Stimulated activated memory B cell treated with anti-CD40 and anti-IgM and Interleukin-4, amounts not matched to agents 10 μg/mL and 1 μg/mL and 100 μg/mL, for 72 hours (primary cell): ENCODE results near the gene MIR17HG.
A peak's percentile ranks its signal among the peaks of the same experiment; 100 is the strongest.

Experiments used
- ATAC-seq: fragments of 150-1000 bp; cut with Tn5 transposase; 2 replicates; pipeline ENCODE4 v1.10.0; 2021
- H3K27ac Mint-ChIP-seq: one replicate; pipeline ENCODE4 v1.8.0; 2022; ENCODE audit warnings: mild to moderate bottlenecking, mixed read lengths
- H3K27me3 Mint-ChIP-seq: one replicate; pipeline ENCODE4 v1.8.0; 2022; ENCODE audit warnings: mixed read lengths
- H3K36me3 Mint-ChIP-seq: one replicate; pipeline ENCODE4 v1.8.0; 2022; ENCODE audit warnings: mixed read lengths
- H3K4me1 Mint-ChIP-seq: one replicate; pipeline ENCODE4 v1.8.0; 2022; ENCODE audit warnings: mixed read lengths
- H3K4me3 Mint-ChIP-seq: one replicate; pipeline ENCODE4 v1.8.0; 2022; ENCODE audit warnings: mild to moderate bottlenecking, moderate library complexity, mixed read lengths
- H3K9me3 Mint-ChIP-seq: one replicate; pipeline ENCODE4 v1.8.0; 2022; ENCODE audit warnings: mixed read lengths

MIR17HG gene

GRCh38 chr13:91372911-91373310 lies 25.4 kb downstream of the MIR17HG start:
- no peak for ATAC-seq
- H3K36me3 Mint-ChIP-seq, result no peaks in the 10 kb centered on the region
- H3K4me3 Mint-ChIP-seq, result no peak overlapping the region
- H3K9me3 Mint-ChIP-seq, result no peaks in the 10 kb centered on the region
- peaks cover 16% of the 10 kb centered on the region for H3K4me1 Mint-ChIP-seq
- no peaks in the 10 kb centered on the region for H3K27me3 Mint-ChIP-seq
- H3K27ac Mint-ChIP-seq, result no peak overlapping the region

- Mint-ChIP-seq H3K27ac (no peak overlapping the region), H3K36me3 (no peaks in the 10 kb centered on the region), H3K4me1 (peaks cover 12% of the 10 kb centered on the region), H3K4me3 (no peak overlapping the region), H3K9me3 (no peaks in the 10 kb centered on the region), H3K27me3 (no peaks in the 10 kb centered on the region)
- ATAC-seq, result peak; percentile 88
Observed at GRCh38 chr13:91375116-91375729, 27.7 kb downstream of the MIR17HG start.

- Mint-ChIP-seq H3K27ac (no peak overlapping the region), H3K4me3 (no peak overlapping the region)
Observed at GRCh38 chr13:91381371-91381770, 33.9 kb downstream of the MIR17HG start.

GRCh38 chr13:91383836-91384235 lies 36.3 kb downstream of the MIR17HG start:
- ATAC-seq, result no peak
- H3K4me1 Mint-ChIP-seq, result no peaks in the 10 kb centered on the region
- H3K27ac Mint-ChIP-seq, result no peak overlapping the region
- peaks cover 8% of the 10 kb centered on the region for H3K27me3 Mint-ChIP-seq
- no peaks in the 10 kb centered on the region for H3K9me3 Mint-ChIP-seq
- H3K36me3 Mint-ChIP-seq, result no peaks in the 10 kb centered on the region
- H3K4me3 Mint-ChIP-seq, result no peak overlapping the region

More at GRCh38 chr13:91381371-91381770, 33.9 kb downstream of the MIR17HG start:
- no peak for ATAC-seq
- Mint-ChIP-seq H3K9me3 (no peaks in the 10 kb centered on the region), H3K36me3 (no peaks in the 10 kb centered on the region), H3K4me1 (no peaks in the 10 kb centered on the region), H3K27me3 (peaks cover 6% of the 10 kb centered on the region)

- Mint-ChIP-seq H3K4me3 (no peak overlapping the region), H3K9me3 (no peaks in the 10 kb centered on the region), H3K36me3 (no peaks in the 10 kb centered on the region), H3K27ac (no peak overlapping the region), H3K27me3 (peaks cover 19% of the 10 kb centered on the region), H3K4me1 (no peaks in the 10 kb centered on the region)
- ATAC-seq, result no peak
Observed at GRCh38 chr13:91384896-91385295, 37.4 kb downstream of the MIR17HG start.

- no peaks in the 10 kb centered on the region for H3K9me3 Mint-ChIP-seq
- peaks cover 49% of the 10 kb centered on the region for H3K27me3 Mint-ChIP-seq
- no peaks in the 10 kb centered on the region for H3K36me3 Mint-ChIP-seq
- no peak overlapping the region for H3K27ac Mint-ChIP-seq
- H3K4me3 Mint-ChIP-seq, result no peak overlapping the region
- no peaks in the 10 kb centered on the region for H3K4me1 Mint-ChIP-seq
- no peak for ATAC-seq
Observed at GRCh38 chr13:91389186-91389585, 41.7 kb downstream of the MIR17HG start.

GRCh38 chr13:91397595-91397994 lies 50.1 kb downstream of the MIR17HG start:
- no peak for ATAC-seq
- Mint-ChIP-seq H3K27ac (no peak overlapping the region), H3K9me3 (no peaks in the 10 kb centered on the region), H3K27me3 (peaks cover 21% of the 10 kb centered on the region), H3K4me1 (peaks cover 32% of the 10 kb centered on the region), H3K4me3 (no peak overlapping the region), H3K36me3 (no peaks in the 10 kb centered on the region)

GRCh38 chr13:91398413-91399188 lies 51.1 kb downstream of the MIR17HG start, which contains the start of gene GPC5:
Gene GPC5 (plus strand): TSS chr13:91398621.
- H3K27ac Mint-ChIP-seq, result peak within 1 kb of the TSS; percentile 59
- no peaks in the 10 kb centered on the region for H3K36me3 Mint-ChIP-seq
- peaks cover 19% of the 10 kb centered on the region for H3K27me3 Mint-ChIP-seq
- ATAC-seq, result peak; percentile 98
- peaks cover 39% of the 10 kb centered on the region for H3K4me1 Mint-ChIP-seq
- H3K4me3 Mint-ChIP-seq, result peak within 1 kb of the TSS; percentile 81
- H3K9me3 Mint-ChIP-seq, result no peaks in the 10 kb centered on the region

- Mint-ChIP-seq H3K4me3 (peak overlapping the region; percentile 81), H3K27ac (peak overlapping the region; percentile 59), H3K4me1 (peaks cover 39% of the 10 kb centered on the region), H3K27me3 (peaks cover 11% of the 10 kb centered on the region), H3K9me3 (no peaks in the 10 kb centered on the region), H3K36me3 (no peaks in the 10 kb centered on the region)
- peak; percentile 31 for ATAC-seq
Observed at GRCh38 chr13:91399189-91400062, 51.9 kb downstream of the MIR17HG start.

GRCh38 chr13:91400063-91400399 lies 52.5 kb downstream of the MIR17HG start:
- Mint-ChIP-seq H3K4me1 (peaks cover 40% of the 10 kb centered on the region), H3K27ac (no peak overlapping the region), H3K27me3 (peaks cover 5% of the 10 kb centered on the region), H3K36me3 (no peaks in the 10 kb centered on the region), H3K9me3 (no peaks in the 10 kb centered on the region), H3K4me3 (no peak overlapping the region)
- ATAC-seq, result no peak

GRCh38 chr13:91400671-91401070 lies 53.2 kb downstream of the MIR17HG start:
- Mint-ChIP-seq H3K4me1 (peaks cover 47% of the 10 kb centered on the region), H3K27me3 (no peaks in the 10 kb centered on the region), H3K9me3 (no peaks in the 10 kb centered on the region), H3K4me3 (no peak overlapping the region), H3K36me3 (no peaks in the 10 kb centered on the region), H3K27ac (no peak overlapping the region)
- no peak for ATAC-seq

- no peak for ATAC-seq
- Mint-ChIP-seq H3K9me3 (peaks cover 3% of the 10 kb centered on the region), H3K4me3 (no peak overlapping the region)
Observed at GRCh38 chr13:91401920-91402319, 54.4 kb downstream of the MIR17HG start.

More at GRCh38 chr13:91401920-91402319, 54.4 kb downstream of the MIR17HG start:
- no peaks in the 10 kb centered on the region for H3K27me3 Mint-ChIP-seq
- peaks cover 54% of the 10 kb centered on the region for H3K4me1 Mint-ChIP-seq
- peaks cover 6% of the 10 kb centered on the region for H3K36me3 Mint-ChIP-seq
- no peak overlapping the region for H3K27ac Mint-ChIP-seq
